ENCODE results near the gene VPS54.

Gene VPS54

GRCh38 chr2:63879876-63880433 is 139.3 kb downstream of the VPS54 start:
- TF ChIP-seq, protein P1, sequence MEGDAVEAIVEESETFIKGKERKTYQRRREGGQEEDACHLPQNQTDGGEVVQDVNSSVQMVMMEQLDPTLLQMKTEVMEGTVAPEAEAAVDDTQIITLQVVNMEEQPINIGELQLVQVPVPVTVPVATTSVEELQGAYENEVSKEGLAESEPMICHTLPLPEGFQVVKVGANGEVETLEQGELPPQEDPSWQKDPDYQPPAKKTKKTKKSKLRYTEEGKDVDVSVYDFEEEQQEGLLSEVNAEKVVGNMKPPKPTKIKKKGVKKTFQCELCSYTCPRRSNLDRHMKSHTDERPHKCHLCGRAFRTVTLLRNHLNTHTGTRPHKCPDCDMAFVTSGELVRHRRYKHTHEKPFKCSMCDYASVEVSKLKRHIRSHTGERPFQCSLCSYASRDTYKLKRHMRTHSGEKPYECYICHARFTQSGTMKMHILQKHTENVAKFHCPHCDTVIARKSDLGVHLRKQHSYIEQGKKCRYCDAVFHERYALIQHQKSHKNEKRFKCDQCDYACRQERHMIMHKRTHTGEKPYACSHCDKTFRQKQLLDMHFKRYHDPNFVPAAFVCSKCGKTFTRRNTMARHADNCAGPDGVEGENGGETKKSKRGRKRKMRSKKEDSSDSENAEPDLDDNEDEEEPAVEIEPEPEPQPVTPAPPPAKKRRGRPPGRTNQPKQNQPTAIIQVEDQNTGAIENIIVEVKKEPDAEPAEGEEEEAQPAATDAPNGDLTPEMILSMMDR (IDR thresholded peaks at IDR 0.05) = no peak

DNA sequence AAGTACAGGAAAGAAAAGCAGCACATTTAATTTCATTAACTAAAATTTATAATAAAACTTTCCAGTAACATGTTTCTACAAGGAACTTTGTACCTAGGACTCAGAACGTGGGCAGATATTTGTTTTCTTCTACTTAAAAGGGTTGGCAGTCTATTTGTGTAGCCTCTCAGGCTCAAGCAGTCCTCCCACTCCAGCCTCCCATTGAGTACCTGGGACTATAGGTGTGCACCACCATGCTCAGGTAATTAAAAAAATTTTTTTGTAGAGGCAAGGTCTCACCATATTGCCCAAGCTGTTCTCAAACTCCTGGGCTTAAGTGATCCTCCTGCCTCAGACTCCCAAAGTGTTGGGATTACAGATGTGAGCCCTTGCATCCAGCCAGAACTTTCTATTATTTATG is 140.7 kb downstream of the VPS54 start:
- TF ChIP-seq, protein P1 (IDR thresholded peaks at IDR 0.05) = no peak

DNA sequence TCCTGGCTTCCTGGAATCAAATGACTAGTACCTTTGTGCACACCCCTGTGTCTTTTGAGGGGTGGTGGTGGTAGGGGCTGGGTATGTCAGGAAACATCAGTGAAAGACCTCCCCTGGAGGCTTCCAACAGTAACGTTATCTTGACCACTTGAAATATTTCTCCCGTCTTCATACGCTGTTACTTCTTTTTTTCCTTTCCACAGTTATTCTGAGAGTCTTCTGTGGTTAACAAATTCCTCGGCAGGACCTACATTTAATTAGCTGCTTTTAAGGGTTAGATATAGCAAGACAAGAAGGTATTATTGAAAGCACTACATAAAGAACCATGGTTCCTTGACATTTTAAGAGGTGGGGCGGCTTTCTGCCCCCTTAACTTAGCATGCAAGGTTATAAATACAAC is 142.9 kb downstream of the VPS54 start:
- TF ChIP-seq, protein P1 (IDR thresholded peaks at IDR 0.05) = no peak

- TF ChIP-seq, protein P1 (IDR thresholded peaks at IDR 0.05) = no peak
These were observed 143.5 kb downstream of the VPS54 start for GRCh38 chr2:63875559-63876245.

DNA sequence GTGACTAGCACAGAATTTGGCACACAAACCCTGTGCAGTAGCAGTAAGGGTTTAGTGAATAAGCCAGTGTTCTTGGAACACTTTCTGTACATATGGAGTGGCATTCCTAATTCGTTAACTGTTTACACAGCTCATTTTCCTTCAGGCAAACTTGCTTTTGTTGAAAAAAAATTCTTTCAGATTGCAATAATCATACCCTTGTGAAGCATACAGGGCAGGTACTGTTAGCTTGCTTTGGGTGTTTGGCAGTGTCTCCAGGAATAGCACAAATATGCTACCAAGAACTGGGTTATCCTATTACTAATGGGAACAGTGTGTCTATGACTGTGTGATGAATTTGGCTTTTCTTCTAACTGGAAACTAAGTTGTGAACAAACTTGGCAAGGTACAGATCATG is 144.1 kb downstream of the VPS54 start:
- TF ChIP-seq, protein P1 (IDR thresholded peaks at IDR 0.05) = no peak

- TF ChIP-seq, protein P1 (IDR thresholded peaks at IDR 0.05) = no peak
These were observed 144.8 kb downstream of the VPS54 start for GRCh38 chr2:63874204-63875130.

- TF ChIP-seq, protein P1 (IDR thresholded peaks at IDR 0.05) = no peak
These were observed 146.5 kb downstream of the VPS54 start for GRCh38 chr2:63872571-63873328.

Measured in LNCAP (cell line).